Duodenal mucosa (tissue), 2 donors: ENCODE data around the gene TRIM40.
"Not testable (repeated sequence)": the region's sequence is repeated elsewhere in the genome, so short reads cannot be mapped to it uniquely, and the experiment has no call there.

Experiments used
- H3K27ac ChIP-seq: one replicate; pipeline ENCODE4 v1.7.0; 2013; ENCODE audit warnings: low read depth, low read length
- H3K27me3 ChIP-seq, 2 donors: one replicate each; pipeline ENCODE4 v1.7.0; 2013; ENCODE audit warnings: low read length in 2 of 2, control low read depth in 1 of 2; ENCODE audit not compliant: insufficient read depth in 2 of 2, control insufficient read depth in 1 of 2
- H3K36me3 ChIP-seq, 2 donors: one replicate each; pipeline ENCODE4 v1.7.0; 2013; ENCODE audit warnings: low read length in 2 of 2, control low read depth in 1 of 2; ENCODE audit not compliant: insufficient read depth in 2 of 2, control insufficient read depth in 1 of 2
- H3K4me1 ChIP-seq, 2 donors: one replicate each; pipeline ENCODE4 v1.7.0; 2013; ENCODE audit warnings: low read length in 2 of 2, control low read depth in 1 of 2; ENCODE audit not compliant: insufficient read depth in 2 of 2, control insufficient read depth in 1 of 2
- H3K4me3 ChIP-seq, 2 donors: one replicate each; pipeline ENCODE4 v1.7.0; 2013; ENCODE audit warnings: low read length in 2 of 2, low read depth in 1 of 2
- H3K9ac ChIP-seq, 2 donors: one replicate each; pipeline ENCODE4 v1.7.0; 2013; ENCODE audit warnings: low read length in 2 of 2, low read depth in 1 of 2
- H3K9me3 ChIP-seq, 2 donors: one replicate each; pipeline ENCODE4 v1.7.0; 2013; ENCODE audit warnings: low read length in 2 of 2, control low read depth in 1 of 2; ENCODE audit not compliant: control insufficient read depth in 1 of 2

TRIM40 gene

GRCh38 chr6:30113003-30113759 is 22.8 kb upstream of the TRIM40 start, which contains the start of gene TRIM31:
TSS of gene TRIM31 (minus strand) at chr6:30113090. CDS start at chr6:30112805, 285 bp downstream.
- Histone ChIP-seq H3K9me3 (no peaks in the 10 kb centered on the region), H3K36me3 (no peaks in the 10 kb centered on the region), H3K4me1 (peaks cover 18 to 24% of the 10 kb centered on the region in 2 donors), H3K27ac (peak within 1 kb of the TSS; percentile 75), H3K9ac (peak within 1 kb of the TSS; percentile 59 to 63), H3K4me3 (peak within 1 kb of the TSS; percentile 52 to 77), H3K27me3 (peaks cover 0 to 7% of the 10 kb centered on the region in 2 donors)

- peaks cover 18 to 24% of the 10 kb centered on the region in 2 donors for H3K4me1 ChIP-seq
Observed at GRCh38 chr6:30113841-30114240, 22.1 kb upstream of the TRIM40 start.

DNA sequence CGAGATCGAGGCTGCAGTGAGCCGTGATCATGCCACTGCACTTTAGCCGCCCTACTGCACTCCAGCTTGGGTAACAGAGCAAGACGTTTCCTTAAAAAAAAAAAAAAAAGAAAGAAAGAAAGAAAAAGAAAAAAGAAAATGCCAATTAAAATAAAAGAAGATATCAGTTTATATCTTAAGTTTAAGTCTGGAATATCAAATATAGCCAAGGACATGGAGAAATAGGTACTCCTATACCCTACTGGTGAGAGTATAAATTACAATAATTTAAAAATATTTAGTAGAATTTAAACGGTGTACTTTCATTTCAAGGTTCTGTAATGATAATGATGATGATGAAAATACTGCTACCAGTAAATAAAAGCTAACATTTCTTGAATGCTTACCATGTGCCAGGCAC is 19.2 kb upstream of the TRIM40 start:
- Histone ChIP-seq H3K27me3 (peaks cover 0 to 7% of the 10 kb centered on the region in 2 donors), H3K9me3 (no peaks in the 10 kb centered on the region)

More at GRCh38 chr6:30113841-30114240, 22.1 kb upstream of the TRIM40 start:
- peak overlapping the region; percentile 41 to 77 for H3K4me3 ChIP-seq
- peak overlapping the region in 1 of 2 donors; percentile 59 for H3K9ac ChIP-seq
- no peaks in the 10 kb centered on the region for H3K36me3 ChIP-seq
- H3K27ac ChIP-seq, result peak overlapping the region; percentile 75
- H3K27me3 ChIP-seq, result peaks cover 0 to 7% of the 10 kb centered on the region in 2 donors
- no peaks in the 10 kb centered on the region for H3K9me3 ChIP-seq

GRCh38 chr6:30118691-30119090 is 17.2 kb upstream of the TRIM40 start:
- not testable (repeated sequence) for H3K27ac ChIP-seq, H3K27me3 ChIP-seq, H3K4me3 ChIP-seq, H3K9ac ChIP-seq, H3K9me3 ChIP-seq, H3K36me3 ChIP-seq
- H3K4me1 ChIP-seq, result peaks cover 12 to 22% of the 10 kb centered on the region in 2 donors

More for the DNA sequence above, 19.2 kb upstream of the TRIM40 start:
- Histone ChIP-seq H3K9ac (no peak overlapping the region), H3K27ac (no peak overlapping the region), H3K4me1 (peaks cover 26 to 34% of the 10 kb centered on the region in 2 donors), H3K4me3 (no peak overlapping the region), H3K36me3 (no peaks in the 10 kb centered on the region)

GRCh38 chr6:30121446-30122366 is 14.2 kb upstream of the TRIM40 start:
- Histone ChIP-seq H3K4me1 (peaks cover 13 to 20% of the 10 kb centered on the region in 2 donors), H3K27me3 (no peaks in the 10 kb centered on the region), H3K9ac (no peak overlapping the region), H3K4me3 (no peak overlapping the region), H3K36me3 (no peaks in the 10 kb centered on the region), H3K27ac (no peak overlapping the region), H3K9me3 (no peaks in the 10 kb centered on the region)

DNA sequence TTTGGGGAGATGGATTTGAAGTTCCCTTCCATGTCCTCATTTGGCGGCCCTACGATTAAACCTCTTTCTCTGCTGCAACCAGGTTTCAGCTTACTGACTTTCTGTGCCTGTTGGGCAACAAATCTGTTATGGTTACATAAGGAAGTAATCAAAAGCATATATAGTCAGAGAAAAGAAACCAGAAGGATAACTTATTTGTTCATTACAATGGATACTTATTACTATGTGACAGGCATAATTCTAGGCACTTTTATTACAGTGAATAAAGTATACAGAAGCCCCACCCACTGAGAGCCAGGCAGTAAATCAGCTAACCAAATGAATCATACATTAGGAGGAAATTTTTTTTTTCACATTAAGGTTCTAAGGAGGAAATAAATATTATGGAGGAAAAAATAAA is 13.4 kb upstream of the TRIM40 start:
- Histone ChIP-seq H3K27me3 (no peaks in the 10 kb centered on the region), H3K9me3 (no peaks in the 10 kb centered on the region), H3K4me1 (peaks cover 13 to 20% of the 10 kb centered on the region in 2 donors), H3K27ac (peak overlapping the region; percentile 24), H3K4me3 (no peak overlapping the region), H3K9ac (no peak overlapping the region), H3K36me3 (no peaks in the 10 kb centered on the region)

DNA sequence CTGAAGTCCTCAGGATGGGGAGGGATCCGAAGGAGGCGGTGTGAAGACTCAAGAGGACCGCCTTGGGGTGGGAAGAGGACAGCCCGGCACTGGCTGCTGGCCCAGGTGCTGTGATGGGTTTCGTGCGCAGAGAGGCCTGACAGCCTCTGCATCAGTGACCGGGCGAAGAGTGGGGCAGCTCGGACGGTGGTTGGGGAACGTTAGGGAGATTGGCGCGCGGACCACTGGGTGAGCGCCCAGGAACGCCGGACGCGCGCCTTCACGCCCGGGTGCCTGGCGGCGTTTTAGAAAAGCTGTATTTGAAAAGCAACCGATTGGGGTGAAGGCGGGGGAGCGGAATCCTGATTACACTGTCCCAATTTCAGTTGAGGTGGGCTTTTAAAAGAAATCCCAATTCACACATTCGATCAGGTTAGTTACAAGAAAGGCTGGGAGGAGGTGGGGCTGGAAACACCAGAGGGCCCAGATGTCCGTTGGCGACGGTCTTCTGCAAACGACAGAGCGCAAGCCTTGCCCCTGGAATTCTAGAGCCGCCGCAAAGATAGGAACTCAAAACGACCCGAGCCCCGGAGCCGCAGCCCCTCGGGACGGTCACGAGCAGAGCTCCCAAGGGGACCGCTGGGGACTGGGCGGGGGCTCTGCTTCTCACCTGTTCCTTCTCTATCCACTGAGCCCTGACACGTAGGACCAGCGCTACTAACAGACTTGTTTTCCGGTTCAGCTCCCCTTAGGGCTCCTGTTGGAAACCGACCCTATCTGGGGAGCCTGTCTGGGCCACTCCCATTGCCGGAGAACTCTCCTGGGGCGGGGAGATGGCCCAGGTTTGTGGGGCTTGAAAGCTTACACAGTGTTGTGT is 8.5 kb upstream of the TRIM40 start:
- no peaks in the 10 kb centered on the region for H3K9me3 ChIP-seq
- H3K27me3 ChIP-seq, result peaks cover 4 to 9% of the 10 kb centered on the region in 2 donors
- no peak overlapping the region for H3K4me3 ChIP-seq
- no peaks in the 10 kb centered on the region for H3K36me3 ChIP-seq
- H3K4me1 ChIP-seq, result peaks cover 23% of the 10 kb centered on the region in 2 donors
- no peak overlapping the region for H3K9ac ChIP-seq
- no peak overlapping the region for H3K27ac ChIP-seq

GRCh38 chr6:30129265-30130178 is 6.4 kb upstream of the TRIM40 start:
- Histone ChIP-seq H3K9ac (no peak overlapping the region), H3K4me3 (peak overlapping the region in 1 of 2 donors; percentile 18), H3K27ac (no peak overlapping the region), H3K36me3 (no peaks in the 10 kb centered on the region), H3K27me3 (peaks cover 4 to 12% of the 10 kb centered on the region in 2 donors), H3K4me1 (peaks cover 18 to 19% of the 10 kb centered on the region in 2 donors), H3K9me3 (no peaks in the 10 kb centered on the region)
